DMS153 treated with DMSO at 0.1 percent for 48 hours (cell line): ENCODE measurements around the gene NPHP3.
"Not testable (repeated sequence)": the region's sequence is repeated elsewhere in the genome, so short reads cannot be mapped to it uniquely, and the experiment has no call there.

Source experiments
- DNase-seq: peaks from one replicate; lab custom pipeline; 2025; ENCODE audit not compliant: unreplicated experiment; lab: John Stamatoyannopoulos, UW

The NPHP3 gene

DNA sequence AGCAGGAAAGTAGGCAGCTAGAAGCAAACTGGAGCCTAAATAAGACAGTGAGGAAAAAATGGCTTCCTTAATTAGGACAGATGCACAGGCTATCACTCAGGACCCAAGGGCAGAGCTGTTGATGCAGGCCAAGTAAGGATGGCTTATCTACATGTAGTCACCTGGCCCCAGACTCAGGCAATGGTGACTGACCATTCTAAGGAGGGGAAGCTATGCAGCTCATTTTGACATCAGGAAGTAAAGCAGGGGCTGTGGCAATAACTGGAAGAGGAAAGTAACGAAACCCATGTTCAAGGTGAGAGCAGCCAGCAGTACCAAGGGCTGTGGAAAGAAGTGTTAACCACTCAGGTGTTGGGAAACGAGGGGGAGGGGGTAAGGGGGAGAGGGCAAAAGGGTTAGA, 78.8 kb downstream of the NPHP3 start:
- DNase-seq, result no peak

DNA sequence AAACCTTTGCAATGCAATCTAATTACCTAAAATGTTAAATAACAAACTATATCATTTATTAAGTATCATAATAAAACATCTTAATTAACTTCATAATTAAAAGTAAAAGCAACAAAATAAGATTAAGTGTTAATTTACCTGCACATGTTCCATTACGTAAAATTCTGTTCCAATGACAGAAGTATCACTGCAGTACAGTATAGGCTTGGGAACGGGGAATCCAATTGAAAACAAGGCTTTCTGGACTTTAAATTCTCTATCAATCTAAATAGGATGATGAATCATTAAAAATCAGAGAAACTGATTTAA, 79.7 kb downstream of the NPHP3 start:
- DNase-seq, result no peak

DNA sequence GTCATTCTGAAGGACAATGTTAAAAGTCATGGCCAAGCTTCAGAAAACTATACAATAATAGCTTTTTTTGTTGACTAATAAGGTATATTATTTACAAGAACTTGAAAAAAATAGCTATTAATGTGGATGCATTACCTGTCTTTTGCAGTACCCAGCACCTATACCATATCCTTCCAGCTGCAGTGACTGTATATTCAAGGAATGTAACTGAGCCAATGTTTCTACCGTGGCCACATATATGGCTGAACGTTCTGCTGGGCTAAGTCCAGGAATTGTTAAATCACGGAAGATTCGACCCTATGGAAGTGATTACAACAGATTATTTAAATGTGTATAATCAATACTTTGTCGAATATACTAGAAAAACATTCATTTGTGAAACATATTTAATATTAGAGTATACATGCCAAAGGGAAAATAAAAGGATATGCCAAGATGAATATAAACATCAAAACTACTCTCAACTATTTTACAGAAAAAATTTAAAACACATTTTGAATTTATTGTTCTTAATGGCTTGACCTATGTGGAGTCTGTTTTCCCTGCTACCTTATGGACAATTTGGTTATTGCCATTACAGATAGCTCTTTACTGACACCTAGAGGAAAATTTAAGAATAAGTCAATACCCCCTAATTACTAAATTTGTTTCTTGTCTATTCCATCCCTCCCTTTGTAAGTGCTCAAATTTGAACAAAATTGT, 80.2 kb downstream of the NPHP3 start:
- peak; percentile 51 for DNase-seq

DNA sequence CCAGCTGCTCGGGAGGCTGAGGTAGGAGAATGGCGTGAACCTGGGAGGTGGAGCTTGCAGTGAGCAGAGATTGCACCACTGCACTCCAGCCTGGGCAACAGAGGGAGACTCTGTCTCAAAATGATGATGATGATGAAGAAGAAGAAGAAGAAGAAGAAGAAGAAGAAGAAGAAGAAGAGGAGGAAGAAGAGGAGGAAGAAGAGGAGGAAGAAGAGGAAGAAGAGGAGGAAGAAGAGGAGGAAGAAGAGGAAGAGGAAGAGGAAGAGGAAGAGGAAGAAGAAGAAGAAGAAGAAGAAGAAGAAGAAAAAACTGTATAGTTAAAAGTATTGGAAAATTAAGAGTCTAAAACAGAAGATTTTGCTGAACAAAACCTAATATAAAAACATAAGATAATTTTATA, 80.8 kb downstream of the NPHP3 start:
- not testable (repeated sequence) for DNase-seq

DNA sequence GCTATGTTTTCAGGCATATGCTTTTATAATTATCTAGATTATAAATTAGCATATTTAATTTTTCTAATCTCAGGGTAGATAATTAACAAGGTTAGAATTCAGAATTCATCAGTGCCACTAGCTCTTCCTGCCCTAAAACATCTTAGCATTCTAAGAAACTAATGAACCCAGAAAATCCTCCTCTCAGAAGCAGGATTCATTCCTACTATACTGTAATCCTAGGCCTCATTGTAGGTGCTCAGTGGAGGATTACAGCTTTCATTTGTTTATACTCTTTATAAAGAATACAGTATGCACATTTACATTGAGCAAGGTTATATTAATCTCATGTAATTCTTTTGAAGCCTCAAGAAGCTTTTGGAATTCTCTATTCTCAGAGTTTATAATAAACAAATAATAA, 83.5 kb downstream of the NPHP3 start:
- DNase-seq, result no peak

DNA sequence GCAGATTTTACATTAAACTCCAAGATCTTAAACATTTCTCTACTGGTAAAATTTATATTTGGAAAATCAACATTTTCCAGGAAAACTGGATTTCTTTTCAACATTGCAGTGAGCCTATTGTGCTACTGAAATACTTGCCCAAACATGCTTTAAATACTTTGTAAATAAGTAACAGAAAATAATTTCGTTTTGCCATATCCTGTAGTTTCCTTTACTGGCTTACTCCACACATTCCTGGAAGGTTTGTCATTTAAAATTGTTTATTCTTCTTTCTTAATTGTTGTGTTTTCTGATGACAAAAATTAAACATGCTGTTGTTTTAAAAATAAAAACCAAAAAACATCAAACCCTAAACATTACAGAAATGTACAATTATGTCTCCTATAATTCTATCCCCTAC, 84.6 kb downstream of the NPHP3 start:
- no peak for DNase-seq

DNA sequence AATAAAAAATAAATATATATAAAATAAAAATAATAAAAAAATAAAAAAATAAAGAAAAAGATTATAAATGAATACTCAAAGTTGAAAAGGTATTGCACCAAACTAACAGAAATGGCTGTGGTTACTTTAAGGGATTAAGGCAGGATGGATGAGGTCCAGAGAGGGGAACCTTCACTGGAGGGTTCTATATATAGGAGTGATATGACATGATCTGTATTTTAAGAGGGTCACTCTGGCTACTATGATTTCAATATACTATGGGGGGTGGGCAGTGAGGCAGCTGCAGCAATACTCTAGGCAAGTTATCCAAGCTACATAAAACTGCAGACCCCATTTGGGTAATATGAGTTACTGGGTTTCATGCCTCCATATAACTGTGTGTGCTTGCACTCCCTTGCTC, 87.2 kb downstream of the NPHP3 start:
- DNase-seq, result no peak
